NCI-H1417 (cell line): Measurements from ENCODE around the gene FBXO48.

Experiments used
- DNase-seq, 3 experiments: peaks; one replicate each; lab custom pipeline; 2025; lab: John Stamatoyannopoulos, UW

Gene FBXO48

DNA sequence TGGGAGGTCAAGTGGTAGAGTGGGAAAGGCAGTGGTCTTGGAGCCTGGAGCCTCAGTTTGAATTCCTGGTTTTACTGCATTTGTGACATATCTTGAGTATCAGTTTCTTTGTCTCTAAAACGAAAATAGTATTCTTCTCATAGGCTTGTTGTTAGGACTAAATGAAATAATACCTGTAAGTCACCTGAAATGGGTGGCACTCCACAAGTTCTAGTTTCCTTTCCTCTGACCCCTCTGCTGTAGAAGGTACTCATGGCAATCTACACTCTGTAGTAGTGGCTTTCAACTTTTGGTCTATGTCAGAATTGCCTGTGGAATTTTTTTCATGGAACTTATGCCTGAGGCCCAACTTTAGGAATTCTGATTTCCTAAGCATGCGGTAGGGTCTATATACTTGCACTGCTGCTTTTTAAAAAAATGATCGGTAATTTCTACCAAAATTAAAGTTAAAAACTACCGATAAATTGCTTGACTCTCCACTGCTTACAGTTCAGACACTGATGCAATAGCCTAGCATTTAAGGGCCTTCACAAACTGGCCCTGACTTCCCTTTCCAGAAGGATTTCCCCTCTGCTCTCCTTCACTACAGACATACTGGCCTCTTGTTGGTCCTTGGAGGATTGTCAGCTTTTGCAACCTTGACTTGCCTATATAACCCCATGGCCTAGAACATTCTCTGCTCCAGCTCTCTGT lies 54.8 kb downstream of the FBXO48 start:
- no peak for DNase-seq

- DNase-seq: no peak
Measured at GRCh38 chr2:68411397-68412126, 55.5 kb downstream of the FBXO48 start.
